Measurements from ENCODE around the gene TMTC4. TPM values are rescaled to one million over a fixed set of nuclear protein-coding genes. Genes with fewer than 3 reads are reported as not detected.
"Not testable (repeated sequence)": the region's sequence is repeated elsewhere in the genome, so short reads cannot be mapped to it uniquely, and the experiment has no call there.

TMTC4 gene
- total RNA-seq, 1 donor from 2014 or later, result 17.0 TPM

DNA sequence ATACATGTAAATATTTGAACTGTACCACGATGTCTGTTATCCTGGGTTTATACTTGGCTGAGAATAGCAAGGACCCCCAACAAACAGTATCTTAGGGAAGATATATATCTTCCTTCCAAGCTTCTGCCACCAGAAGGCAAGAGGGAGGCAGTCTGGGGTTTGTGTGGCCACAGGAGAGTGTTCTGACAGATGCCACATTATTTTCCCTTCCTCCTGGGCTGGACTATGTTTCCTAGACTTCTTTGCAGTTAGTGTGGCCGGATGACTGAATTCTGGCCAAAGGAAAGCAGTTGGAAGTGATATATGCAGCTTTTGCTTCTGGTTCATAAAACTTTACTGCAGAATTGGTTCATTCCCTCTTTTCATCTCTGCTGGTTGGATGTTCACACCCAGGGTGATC lies 39.9 kb upstream of the TMTC4 start:
- H3K4me1 Mint-ChIP-seq, result peaks cover 3% of the 10 kb centered on the region
- H3K27ac Mint-ChIP-seq, result no peak overlapping the region
- no peak overlapping the region for H3K4me3 Mint-ChIP-seq
- TF ChIP-seq, protein P1, sequence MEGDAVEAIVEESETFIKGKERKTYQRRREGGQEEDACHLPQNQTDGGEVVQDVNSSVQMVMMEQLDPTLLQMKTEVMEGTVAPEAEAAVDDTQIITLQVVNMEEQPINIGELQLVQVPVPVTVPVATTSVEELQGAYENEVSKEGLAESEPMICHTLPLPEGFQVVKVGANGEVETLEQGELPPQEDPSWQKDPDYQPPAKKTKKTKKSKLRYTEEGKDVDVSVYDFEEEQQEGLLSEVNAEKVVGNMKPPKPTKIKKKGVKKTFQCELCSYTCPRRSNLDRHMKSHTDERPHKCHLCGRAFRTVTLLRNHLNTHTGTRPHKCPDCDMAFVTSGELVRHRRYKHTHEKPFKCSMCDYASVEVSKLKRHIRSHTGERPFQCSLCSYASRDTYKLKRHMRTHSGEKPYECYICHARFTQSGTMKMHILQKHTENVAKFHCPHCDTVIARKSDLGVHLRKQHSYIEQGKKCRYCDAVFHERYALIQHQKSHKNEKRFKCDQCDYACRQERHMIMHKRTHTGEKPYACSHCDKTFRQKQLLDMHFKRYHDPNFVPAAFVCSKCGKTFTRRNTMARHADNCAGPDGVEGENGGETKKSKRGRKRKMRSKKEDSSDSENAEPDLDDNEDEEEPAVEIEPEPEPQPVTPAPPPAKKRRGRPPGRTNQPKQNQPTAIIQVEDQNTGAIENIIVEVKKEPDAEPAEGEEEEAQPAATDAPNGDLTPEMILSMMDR (IDR thresholded peaks at IDR 0.05), result no peak
- intact Hi-C loops (cut with micrococcal nuclease), result no loop called here
- H3K36me3 Mint-ChIP-seq (ENCODE audit: low read depth), result no peaks in the 10 kb centered on the region
- CTCF ChIA-PET, result no interaction called here
- peaks cover 2% of the 10 kb centered on the region for H3K27me3 Mint-ChIP-seq
- ATAC-seq (ENCODE audit: low read depth), result no peak
- DNase-seq, result no peak
- POLR2A ChIA-PET, result no interaction called here
- no peaks in the 10 kb centered on the region for H3K9me3 Mint-ChIP-seq

DNA sequence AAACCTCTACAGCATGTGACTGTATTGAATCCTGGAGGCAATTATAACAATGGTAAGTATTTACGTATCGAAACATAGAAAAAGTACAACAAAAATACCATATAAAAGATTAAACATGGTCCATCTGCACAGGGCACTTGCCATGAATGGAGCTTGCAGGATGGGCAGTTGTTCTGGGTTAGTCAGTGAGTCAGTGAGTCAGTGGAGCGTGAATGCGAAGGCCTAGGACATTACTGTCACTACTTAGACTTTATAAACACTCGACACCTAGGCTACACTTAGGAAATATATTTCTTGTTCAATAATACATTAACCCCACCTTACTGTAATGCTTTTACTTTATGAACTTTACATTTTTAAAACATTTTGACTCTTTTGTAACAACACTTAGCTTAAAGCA lies 35.6 kb upstream of the TMTC4 start:
- intact Hi-C loops (cut with micrococcal nuclease), result no loop called here
- CTCF ChIA-PET, result no interaction called here
- H3K9me3 Mint-ChIP-seq, result no peaks in the 10 kb centered on the region
- TF ChIP-seq, protein P1 (IDR thresholded peaks at IDR 0.05), result no peak
- POLR2A ChIA-PET, result no interaction called here
- no peak overlapping the region for H3K27ac Mint-ChIP-seq
- peaks cover 3% of the 10 kb centered on the region for H3K4me1 Mint-ChIP-seq
- H3K27me3 Mint-ChIP-seq, result no peaks in the 10 kb centered on the region
- no peaks in the 10 kb centered on the region for H3K36me3 Mint-ChIP-seq (ENCODE audit: low read depth)
- ATAC-seq (ENCODE audit: low read depth) (no peak), DNase-seq (no peak)
- H3K4me3 Mint-ChIP-seq, result no peak overlapping the region

DNA sequence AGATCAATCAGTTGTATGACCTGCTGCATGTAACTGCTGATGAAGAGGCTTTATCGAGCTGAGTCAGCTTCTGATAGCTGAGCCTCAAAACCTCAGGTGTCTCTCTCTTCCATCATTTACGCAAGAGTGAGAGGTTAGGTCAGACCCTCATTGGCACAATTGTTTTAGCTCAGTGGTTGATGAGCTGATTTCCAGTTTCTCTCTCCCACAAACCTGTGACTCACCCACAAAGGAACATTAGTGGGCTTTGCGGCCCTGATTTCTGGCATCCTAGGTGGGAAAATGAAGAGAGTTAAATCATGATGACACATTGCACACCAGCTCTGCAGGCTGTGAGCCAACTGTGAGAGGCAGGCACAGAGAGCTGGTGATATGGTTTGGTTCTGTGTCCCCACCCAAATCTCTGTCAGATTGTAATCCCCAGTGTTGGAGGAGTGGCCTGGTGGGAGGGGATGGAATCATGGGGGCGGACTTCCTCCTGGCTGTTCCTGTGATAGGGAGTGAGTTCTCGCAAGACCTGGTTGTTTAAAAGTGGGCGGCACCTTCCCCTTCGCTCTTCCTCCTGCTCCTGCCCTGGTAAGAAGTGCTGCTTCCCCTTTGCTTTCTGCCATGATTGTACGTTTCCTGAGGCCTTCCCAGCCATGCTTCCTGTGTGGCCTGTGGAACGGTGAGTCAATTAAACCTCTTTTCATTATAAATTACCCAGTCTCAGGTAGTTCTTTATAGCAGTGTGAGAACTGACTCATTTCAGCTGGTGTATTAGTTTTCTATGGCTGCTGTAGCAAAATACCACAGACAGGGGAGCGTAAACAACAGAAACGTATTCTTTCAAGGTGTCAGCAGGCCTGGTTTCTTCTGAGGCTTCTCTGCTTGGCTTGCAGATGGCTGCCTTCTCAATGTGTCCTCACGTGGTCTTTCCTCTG lies 33.5 kb upstream of the TMTC4 start:
- Mint-ChIP-seq H3K36me3 (ENCODE audit: low read depth) (no peaks in the 10 kb centered on the region), H3K27ac (no peak overlapping the region), H3K9me3 (no peaks in the 10 kb centered on the region), H3K27me3 (no peaks in the 10 kb centered on the region), H3K4me3 (no peak overlapping the region), H3K4me1 (peaks cover 3% of the 10 kb centered on the region)
- TF ChIP-seq, protein P1 (IDR thresholded peaks at IDR 0.05), result no peak
- ATAC-seq (ENCODE audit: low read depth), result no peak
- intact Hi-C loops (cut with micrococcal nuclease), result no loop called here
- CTCF ChIA-PET, result no interaction called here
- DNase-seq, result no peak
- POLR2A ChIA-PET, result no interaction called here

DNA sequence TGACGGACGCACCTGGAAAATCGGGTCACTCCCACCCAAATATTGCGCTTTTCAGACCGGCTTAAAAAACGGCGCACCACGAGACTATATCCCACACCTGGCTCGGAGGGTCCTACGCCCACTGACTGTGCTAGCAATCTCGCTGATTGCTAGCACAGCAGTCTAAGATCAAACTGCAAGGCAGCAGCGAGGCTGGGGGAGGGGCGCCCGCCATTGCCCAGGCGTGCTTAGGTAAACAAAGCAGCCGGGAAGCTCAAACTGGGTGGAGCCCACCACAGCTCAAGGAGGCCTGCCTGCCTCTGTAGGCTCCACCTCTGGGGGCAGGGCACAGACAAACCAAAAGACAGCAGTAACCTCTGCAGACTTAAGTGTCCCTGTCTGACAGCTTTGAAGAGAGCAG lies 23.7 kb upstream of the TMTC4 start:
- H3K9me3 Mint-ChIP-seq; CTCF ChIA-PET; H3K36me3 Mint-ChIP-seq (ENCODE audit: low read depth); ATAC-seq (ENCODE audit: low read depth); H3K4me3 Mint-ChIP-seq; H3K27ac Mint-ChIP-seq; DNase-seq; intact Hi-C loops (cut with micrococcal nuclease); POLR2A ChIA-PET; H3K4me1 Mint-ChIP-seq: not testable (repeated sequence)
- peaks cover 11% of the 10 kb centered on the region for H3K27me3 Mint-ChIP-seq

DNA sequence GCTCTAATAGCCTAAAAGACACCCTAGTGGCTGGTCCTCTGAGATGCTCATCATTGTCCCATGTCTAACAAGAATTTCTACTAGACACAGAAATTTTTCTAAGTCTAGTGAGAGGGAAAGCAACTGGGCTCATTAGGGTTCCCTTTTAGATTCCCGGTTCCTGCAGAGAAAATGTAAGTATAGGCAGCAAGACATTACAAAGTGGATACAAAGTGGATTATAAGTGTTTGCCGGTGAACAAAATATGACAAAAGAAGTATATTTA lies 20.8 kb upstream of the TMTC4 start:
- intact Hi-C loops (cut with micrococcal nuclease), result no loop called here
- Mint-ChIP-seq H3K4me3 (no peak overlapping the region), H3K27me3 (peaks cover 14% of the 10 kb centered on the region), H3K9me3 (peaks cover 10% of the 10 kb centered on the region), H3K4me1 (no peaks in the 10 kb centered on the region), H3K27ac (no peak overlapping the region), H3K36me3 (ENCODE audit: low read depth) (peaks cover 1% of the 10 kb centered on the region)
- TF ChIP-seq, protein P1 (IDR thresholded peaks at IDR 0.05), result no peak
- CTCF ChIA-PET, result no interaction called here
- POLR2A ChIA-PET, result no interaction called here
- ATAC-seq (ENCODE audit: low read depth) (no peak), DNase-seq (no peak)

All from activated B cell treated with CpG ODN at 0.5 μM for 24 hours (primary cell).